ENCODE data around the gene EBF3. TPM values are rescaled to one million over a fixed set of nuclear protein-coding genes. Genes with fewer than 3 reads are reported as not detected.

EBF3 gene
- total and polyA plus RNA-seq, 11 donors, result 3.6 to 8.8 (median 5.4) TPM

DNA sequence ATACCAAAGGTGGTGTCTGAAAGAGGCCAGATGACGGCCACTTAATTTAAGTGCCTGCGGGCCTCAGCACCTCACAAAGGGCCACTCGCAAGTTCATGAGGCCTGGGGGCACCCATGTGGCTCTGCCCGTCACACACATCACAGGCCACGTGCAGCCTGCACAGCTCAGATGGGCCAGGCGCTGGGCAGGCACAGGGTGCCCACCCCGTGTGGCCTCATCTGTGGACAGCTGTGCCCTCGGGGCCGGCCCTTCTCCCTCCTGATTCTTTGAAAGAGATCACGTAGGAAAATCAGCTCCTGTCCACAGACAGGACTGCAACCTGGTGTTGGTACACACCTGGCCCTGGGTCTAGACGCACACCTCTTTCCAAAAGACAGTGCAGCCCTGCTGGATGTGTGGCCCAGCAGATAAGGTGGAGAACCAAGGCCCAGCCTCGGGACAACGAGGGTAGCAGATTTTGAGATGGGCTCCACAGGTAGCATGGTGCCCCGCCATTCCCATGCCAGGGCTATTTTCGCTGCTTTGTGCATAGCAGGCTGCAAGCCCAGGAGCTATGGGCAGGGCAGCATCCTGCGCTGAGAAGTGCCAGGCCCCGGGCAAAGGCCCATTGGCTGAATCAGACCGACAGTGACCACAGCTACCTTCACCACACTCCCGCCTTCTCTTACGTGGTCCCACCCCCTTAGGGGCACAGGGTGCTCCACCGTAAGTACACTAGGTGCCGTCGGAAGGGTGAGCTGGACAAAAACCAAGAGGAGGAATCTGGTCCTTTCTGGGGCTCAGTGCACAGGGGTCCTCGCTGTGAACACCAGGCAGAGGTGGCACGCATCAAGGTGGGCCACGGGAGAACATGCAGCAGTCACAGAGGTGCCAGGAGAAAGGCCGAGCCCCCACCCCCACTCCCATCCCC is 124.5 kb downstream of the EBF3 start:
- 93 to 94% (median 93%) methylated on average over 23 to 27 of the region's 27 CpGs for WGBS, 4 donors
- Histone ChIP-seq H3K4me1 (no peaks in the 10 kb centered on the region), H3K9me3 (no peaks in the 10 kb centered on the region), H3K36me3 (peaks cover 0 to 95% (median 58%) of the 10 kb centered on the region in 9 donors), H3K4me3 (no peak overlapping the region), H3K27ac (no peak overlapping the region), H3K27me3 (no peaks in the 10 kb centered on the region)
- DNase-seq, result no peak
- intact Hi-C loops (cut with DNase I), result no loop called here
- TF ChIP-seq, protein P1, sequence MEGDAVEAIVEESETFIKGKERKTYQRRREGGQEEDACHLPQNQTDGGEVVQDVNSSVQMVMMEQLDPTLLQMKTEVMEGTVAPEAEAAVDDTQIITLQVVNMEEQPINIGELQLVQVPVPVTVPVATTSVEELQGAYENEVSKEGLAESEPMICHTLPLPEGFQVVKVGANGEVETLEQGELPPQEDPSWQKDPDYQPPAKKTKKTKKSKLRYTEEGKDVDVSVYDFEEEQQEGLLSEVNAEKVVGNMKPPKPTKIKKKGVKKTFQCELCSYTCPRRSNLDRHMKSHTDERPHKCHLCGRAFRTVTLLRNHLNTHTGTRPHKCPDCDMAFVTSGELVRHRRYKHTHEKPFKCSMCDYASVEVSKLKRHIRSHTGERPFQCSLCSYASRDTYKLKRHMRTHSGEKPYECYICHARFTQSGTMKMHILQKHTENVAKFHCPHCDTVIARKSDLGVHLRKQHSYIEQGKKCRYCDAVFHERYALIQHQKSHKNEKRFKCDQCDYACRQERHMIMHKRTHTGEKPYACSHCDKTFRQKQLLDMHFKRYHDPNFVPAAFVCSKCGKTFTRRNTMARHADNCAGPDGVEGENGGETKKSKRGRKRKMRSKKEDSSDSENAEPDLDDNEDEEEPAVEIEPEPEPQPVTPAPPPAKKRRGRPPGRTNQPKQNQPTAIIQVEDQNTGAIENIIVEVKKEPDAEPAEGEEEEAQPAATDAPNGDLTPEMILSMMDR (IDR thresholded peaks at IDR 0.05), result no peak
- no peak for TF ChIP-seq POLR2A (IDR thresholded peaks at IDR 0.05)
- ATAC-seq, result peak in 1 of 4 donors; percentile 33

DNA sequence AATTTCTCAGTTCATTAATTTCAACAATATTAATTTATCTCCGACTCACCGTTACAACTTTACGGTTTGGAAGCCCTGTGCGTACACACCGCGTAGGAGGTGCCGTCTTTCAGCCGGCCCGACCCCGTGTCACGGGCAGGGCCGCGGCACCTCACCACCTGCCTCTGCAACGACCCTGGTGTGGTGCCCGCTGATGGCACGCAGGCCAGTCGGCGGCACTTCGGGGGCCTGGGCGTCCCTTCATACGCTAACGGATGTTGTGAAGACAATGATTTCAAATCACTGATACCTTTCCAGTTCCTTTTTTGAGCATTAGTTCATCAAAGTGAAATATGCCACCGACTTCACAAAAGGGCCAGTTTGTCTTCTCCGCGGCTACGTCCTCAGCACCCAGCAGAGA is 125.3 kb downstream of the EBF3 start:
- Histone ChIP-seq H3K27me3 (no peaks in the 10 kb centered on the region), H3K9me3 (no peaks in the 10 kb centered on the region), H3K4me3 (no peak overlapping the region), H3K36me3 (peaks cover 0 to 87% (median 53%) of the 10 kb centered on the region in 9 donors), H3K4me1 (no peaks in the 10 kb centered on the region), H3K27ac (no peak overlapping the region)
- 95 to 98% (median 97%) methylated on average over 26 of the region's 26 CpGs for WGBS, 4 donors
- ATAC-seq (no peak), DNase-seq (no peak)
- no peak for TF ChIP-seq POLR2A (IDR thresholded peaks at IDR 0.05)
- TF ChIP-seq, protein P1 (IDR thresholded peaks at IDR 0.05), result no peak
- intact Hi-C loops (cut with DNase I), result no loop called here

DNA sequence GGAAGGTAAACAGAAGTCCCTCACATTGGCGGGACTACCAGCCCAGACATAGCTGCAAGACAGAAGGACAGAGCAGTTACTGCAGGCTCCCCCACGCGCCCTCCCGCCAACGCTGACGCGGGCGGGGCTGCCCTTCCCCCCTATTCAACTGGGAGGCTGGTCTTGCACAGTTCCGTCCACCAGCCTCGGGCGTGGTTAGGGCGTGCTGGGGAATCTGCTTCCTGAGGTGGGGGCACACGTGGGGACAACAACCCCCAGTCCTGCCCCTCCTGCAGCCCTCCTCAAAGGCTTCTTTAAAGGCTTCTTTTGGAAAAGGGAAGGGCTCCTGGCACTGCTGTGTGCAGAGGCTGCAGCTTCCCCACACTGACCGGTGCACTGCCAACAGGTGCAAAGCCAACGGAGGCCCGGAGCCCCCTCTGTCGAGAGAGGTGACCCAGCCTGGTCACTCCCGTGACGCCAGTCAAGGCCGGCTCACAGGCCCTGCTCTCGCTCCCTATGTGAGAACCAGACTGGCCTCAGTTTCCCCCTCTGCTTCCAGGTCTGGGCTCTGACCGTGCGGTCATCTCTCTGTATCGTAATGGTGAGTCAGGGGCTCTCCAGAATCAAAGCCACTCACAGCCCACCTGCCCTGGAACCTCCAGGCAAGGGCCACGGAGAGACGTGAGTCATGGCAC is 126.0 kb downstream of the EBF3 start:
- Histone ChIP-seq H3K4me1 (no peaks in the 10 kb centered on the region), H3K27ac (no peak overlapping the region), H3K4me3 (no peak overlapping the region), H3K9me3 (no peaks in the 10 kb centered on the region), H3K27me3 (no peaks in the 10 kb centered on the region), H3K36me3 (peaks cover 0 to 80% (median 51%) of the 10 kb centered on the region in 9 donors)
- WGBS, 4 donors, result 93 to 94% (median 93%) methylated on average over 23 to 26 of the region's 26 CpGs
- ATAC-seq (no peak), DNase-seq (no peak)
- intact Hi-C loops (cut with DNase I), result no loop called here
- TF ChIP-seq, protein P1 (IDR thresholded peaks at IDR 0.05), result no peak
- TF ChIP-seq POLR2A (IDR thresholded peaks at IDR 0.05), result no peak

GRCh38 chr10:129836253-129836652 is 127.8 kb downstream of the EBF3 start:
- 91 to 94% (median 93%) methylated on average over 7 of the region's 7 CpGs for WGBS, 4 donors
- no peaks in the 10 kb centered on the region for H3K27me3 ChIP-seq
- intact Hi-C loops (cut with DNase I), result no loop called here
- H3K36me3 ChIP-seq, result peaks cover 0 to 62% (median 36%) of the 10 kb centered on the region in 9 donors
- no peak overlapping the region for H3K27ac ChIP-seq
- ATAC-seq, result no peak
- no peak for DNase-seq
- H3K4me3 ChIP-seq, result no peak overlapping the region
- no peak for TF ChIP-seq POLR2A (IDR thresholded peaks at IDR 0.05)
- TF ChIP-seq, protein P1 (IDR thresholded peaks at IDR 0.05), result no peak
- H3K9me3 ChIP-seq, result no peaks in the 10 kb centered on the region
- no peaks in the 10 kb centered on the region for H3K4me1 ChIP-seq
